Gastrocnemius medialis (tissue), 4 donors: ENCODE data around the gene CDC25A.

Experiments
- POLR2A ChIP-seq, 2 donors: fragments of 450-650 bp; IDR thresholded peaks; one replicate each; pipeline ENCODE4 v1.6.1; 2017; ENCODE audit warnings: antibody characterized with exemption in 2 of 2, mild to moderate bottlenecking in 2 of 2, moderate library complexity in 2 of 2
- TF ChIP-seq, protein P1 (sequence below), 5 experiments: fragments of 450-650 bp in 3 of 5; fragments of 200-600 bp in 2 of 5; sonication (generic) in 2 of 5; IDR thresholded peaks in 4 of 5; conservative IDR thresholded peaks in 1 of 5; 1 replicate in 4 of 5; 2 replicates in 1 of 5; pipeline ENCODE4 v1.5.1; 2016 to 2019; ENCODE audit warnings: antibody characterized with exemption in 5 of 5, mild to moderate bottlenecking in 3 of 5, moderate library complexity in 3 of 5

DNA sequence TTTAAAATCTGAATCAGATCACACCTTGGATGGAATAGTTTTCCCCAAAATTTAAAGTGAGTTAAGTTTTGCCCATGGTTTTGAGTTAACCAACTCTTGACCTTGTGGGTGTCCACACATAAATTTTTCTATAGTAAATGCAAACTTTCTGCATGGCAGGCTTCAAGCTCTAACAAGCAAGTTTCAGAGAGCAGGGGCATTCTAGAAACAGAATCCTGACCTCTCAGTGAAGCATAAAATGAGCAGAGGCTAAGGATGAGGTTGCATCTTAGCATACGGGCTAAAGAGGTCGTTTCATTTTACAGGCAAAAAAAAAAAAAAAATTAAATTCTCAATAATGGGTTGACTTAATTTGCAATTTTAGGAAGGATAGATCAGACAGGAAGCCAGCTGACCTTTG lies 32.1 kb downstream of the CDC25A start:
- TF ChIP-seq, protein P1, sequence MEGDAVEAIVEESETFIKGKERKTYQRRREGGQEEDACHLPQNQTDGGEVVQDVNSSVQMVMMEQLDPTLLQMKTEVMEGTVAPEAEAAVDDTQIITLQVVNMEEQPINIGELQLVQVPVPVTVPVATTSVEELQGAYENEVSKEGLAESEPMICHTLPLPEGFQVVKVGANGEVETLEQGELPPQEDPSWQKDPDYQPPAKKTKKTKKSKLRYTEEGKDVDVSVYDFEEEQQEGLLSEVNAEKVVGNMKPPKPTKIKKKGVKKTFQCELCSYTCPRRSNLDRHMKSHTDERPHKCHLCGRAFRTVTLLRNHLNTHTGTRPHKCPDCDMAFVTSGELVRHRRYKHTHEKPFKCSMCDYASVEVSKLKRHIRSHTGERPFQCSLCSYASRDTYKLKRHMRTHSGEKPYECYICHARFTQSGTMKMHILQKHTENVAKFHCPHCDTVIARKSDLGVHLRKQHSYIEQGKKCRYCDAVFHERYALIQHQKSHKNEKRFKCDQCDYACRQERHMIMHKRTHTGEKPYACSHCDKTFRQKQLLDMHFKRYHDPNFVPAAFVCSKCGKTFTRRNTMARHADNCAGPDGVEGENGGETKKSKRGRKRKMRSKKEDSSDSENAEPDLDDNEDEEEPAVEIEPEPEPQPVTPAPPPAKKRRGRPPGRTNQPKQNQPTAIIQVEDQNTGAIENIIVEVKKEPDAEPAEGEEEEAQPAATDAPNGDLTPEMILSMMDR (IDR thresholded peaks at IDR 0.05 in 4 of 5, conservative IDR thresholded peaks at IDR 0.05 in 1 of 5): no peak
- TF ChIP-seq POLR2A (IDR thresholded peaks at IDR 0.05): no peak
